IMR-90 (cell line): ENCODE data around the gene MEGF8. TPM values are rescaled to one million over a fixed set of nuclear protein-coding genes. Genes with fewer than 3 reads are reported as not detected.
A peak's percentile ranks its signal among the peaks of the same experiment; 100 is the strongest.

Source experiments
- ATAC-seq: fragments of 200-7000 bp; cut with Tn5 transposase; 2 replicates; pipeline ENCODE4 v1.9.1; 2020; ENCODE audit warnings: low read depth, mild to moderate bottlenecking, moderate library complexity
- BruUV-seq: library from RNA; stranded (reverse); fragments of 400-500 nt; replicated peaks from 2 replicates; lab custom pipeline; 2021; lab: Mats Ljungman, UMichigan
- CTCF ChIA-PET: fragments of 300-600 bp; formaldehyde crosslinking; extraction: SDS; loops from one replicate; lab custom pipeline; 2021; ENCODE audit warnings: antibody characterized with exemption; lab: Yijun Ruan, JAX
- POLR2A ChIA-PET: fragments of 300-600 bp; sonication (Branson Sonifier 250); formaldehyde crosslinking; loops from one replicate; lab custom pipeline; 2022; ENCODE audit warnings: antibody characterized with exemption; ENCODE audit not compliant: unreplicated experiment; lab: Charles Lee
- DNase-seq: peaks from one replicate; pipeline ENCODE4 v3.0.0; 2013
- H2AFZ ChIP-seq: replicated peaks from 2 replicates; pipeline ENCODE3; 2013; ENCODE audit warnings: low read length, mild to moderate bottlenecking; ENCODE audit not compliant: poor library complexity
- H2AK5ac ChIP-seq: 2 replicates; pipeline ENCODE4 v1.6.1; 2013; ENCODE audit warnings: low read depth, low read length, inconsistent platforms
- H2AK9ac ChIP-seq: replicated peaks from 2 replicates; pipeline ENCODE3; 2013; ENCODE audit warnings: mild to moderate bottlenecking, low read depth, low read length, moderate library complexity; ENCODE audit not compliant: poor library complexity
- H2BK120ac ChIP-seq: 2 replicates; pipeline ENCODE4 v1.6.1; 2013; ENCODE audit warnings: low read depth, low read length, inconsistent platforms
- H2BK15ac ChIP-seq: 3 replicates; pipeline ENCODE4 v1.6.1; 2013; ENCODE audit warnings: low read depth, low read length, inconsistent platforms
- H2BK20ac ChIP-seq: 2 replicates; pipeline ENCODE4 v1.6.1; 2013; ENCODE audit warnings: low read depth, mild to moderate bottlenecking, inconsistent platforms, low read length, moderate library complexity
- H2BK5ac ChIP-seq: 2 replicates; pipeline ENCODE4 v1.6.1; 2013; ENCODE audit warnings: mild to moderate bottlenecking, low read depth, low read length, inconsistent platforms; ENCODE audit not compliant: poor library complexity, severe bottlenecking
- H3K14ac ChIP-seq: replicated peaks from 2 replicates; pipeline ENCODE4 v1.6.1; 2013; ENCODE audit warnings: low read depth, low read length, inconsistent platforms
- H3K18ac ChIP-seq: 2 replicates; pipeline ENCODE4 v1.6.1; 2013; ENCODE audit warnings: low read depth, low read length, control low read depth
- H3K23ac ChIP-seq: 2 replicates; pipeline ENCODE4 v1.6.1; 2013; ENCODE audit warnings: low read depth, low read length, inconsistent platforms
- H3K27ac ChIP-seq: 2 replicates; pipeline ENCODE4 v1.5.1; 2013; ENCODE audit warnings: mild to moderate bottlenecking, control low read depth, low read length; ENCODE audit not compliant: insufficient read depth
- H3K27me3 ChIP-seq: 2 replicates; pipeline ENCODE4 v1.6.1; 2013; ENCODE audit warnings: low read length; ENCODE audit not compliant: control insufficient read depth, insufficient read depth
- H3K36me3 ChIP-seq: 2 replicates; pipeline ENCODE4 v1.6.1; 2013; ENCODE audit warnings: low read length, mixed read lengths; ENCODE audit not compliant: control insufficient read depth, insufficient read depth
- H3K4ac ChIP-seq: 2 replicates; pipeline ENCODE4 v1.6.1; 2013; ENCODE audit warnings: low read depth, low read length, inconsistent platforms
- H3K4me1 ChIP-seq: 2 replicates; pipeline ENCODE4 v1.6.1; 2013; ENCODE audit warnings: low read length, mixed read lengths; ENCODE audit not compliant: control insufficient read depth, insufficient read depth
- H3K4me2 ChIP-seq: 2 replicates; pipeline ENCODE4 v1.6.1; 2013; ENCODE audit warnings: low read depth, mild to moderate bottlenecking, control low read depth, low read length, moderate library complexity
- H3K4me3 ChIP-seq: 2 replicates; pipeline ENCODE4 v1.5.1; 2013; ENCODE audit warnings: low read depth, mild to moderate bottlenecking, control low read depth, low read length, moderate library complexity; ENCODE audit not compliant: insufficient read depth
- H3K56ac ChIP-seq: 2 replicates; pipeline ENCODE4 v1.6.1; 2013; ENCODE audit warnings: low read length, inconsistent platforms; ENCODE audit not compliant: insufficient read depth; ENCODE audit errors: extremely low read depth
- H3K79me1 ChIP-seq, 2 experiments: 2 replicates each; pipeline ENCODE4 v1.6.1; 2013; ENCODE audit warnings: low read length in 2 of 2, inconsistent platforms in 1 of 2, low read depth in 1 of 2
- H3K9ac ChIP-seq: 2 replicates; pipeline ENCODE4 v1.6.1; 2013; ENCODE audit warnings: low read depth, low read length, control low read depth
- H3K9me1 ChIP-seq: 2 replicates; pipeline ENCODE4 v1.6.1; 2013; ENCODE audit warnings: low read length, inconsistent platforms; ENCODE audit not compliant: insufficient read depth
- H3K9me3 ChIP-seq: 2 replicates; pipeline ENCODE4 v1.6.1; 2013; ENCODE audit warnings: low read length; ENCODE audit not compliant: control insufficient read depth, insufficient read depth
- H4K20me1 ChIP-seq: 2 replicates; pipeline ENCODE4 v1.6.1; 2013; ENCODE audit warnings: low read length, inconsistent platforms; ENCODE audit not compliant: insufficient read depth
- H4K5ac ChIP-seq: 2 replicates; pipeline ENCODE4 v1.6.1; 2013; ENCODE audit warnings: mild to moderate bottlenecking, low read depth, low read length, control low read depth
- H4K8ac ChIP-seq, 2 experiments: 2 replicates each; pipeline ENCODE4 v1.6.1; 2013; ENCODE audit warnings: low read depth in 2 of 2, low read length in 2 of 2, control low read depth in 1 of 2, inconsistent platforms in 1 of 2
- H4K91ac ChIP-seq: 2 replicates; pipeline ENCODE4 v1.6.1; 2013; ENCODE audit warnings: low read depth, low read length, inconsistent platforms; ENCODE audit not compliant: insufficient read depth
- CEBPB ChIP-seq: IDR thresholded peaks from 2 replicates; pipeline ENCODE4 v1.6.1; 2012; ENCODE audit warnings: low read depth, low read length, improper control_type of control experiment
- CTCF ChIP-seq: conservative IDR thresholded peaks from 2 replicates; pipeline ENCODE4 v1.5.1; 2012; ENCODE audit warnings: mild to moderate bottlenecking, low read depth, low read length, improper control_type of control experiment
- ELK1 ChIP-seq: fragments of 150-350 bp; IDR thresholded peaks from 2 replicates; pipeline ENCODE4 v1.6.1; 2016; ENCODE audit warnings: low read depth, mild to moderate bottlenecking, low read length, moderate library complexity, borderline replicate concordance
- MAFK ChIP-seq: IDR thresholded peaks from 2 replicates; pipeline ENCODE4 v1.6.1; 2012; ENCODE audit warnings: low read depth, low read length, improper control_type of control experiment
- MXI1 ChIP-seq: IDR thresholded peaks from 2 replicates; pipeline ENCODE4 v1.6.1; 2012; ENCODE audit warnings: low read depth, mild to moderate bottlenecking, low read length, moderate library complexity, borderline replicate concordance
- RAD21 ChIP-seq: IDR thresholded peaks from 2 replicates; pipeline ENCODE4 v1.6.1; 2012; ENCODE audit warnings: low read length, improper control_type of control experiment
- RCOR1 ChIP-seq: IDR thresholded peaks from 2 replicates; pipeline ENCODE4 v1.6.1; 2012; ENCODE audit warnings: mild to moderate bottlenecking, low read length, improper control_type of control experiment; ENCODE audit not compliant: insufficient replicate concordance
- WGBS, 2 experiments: methylation state at CpG; one replicate each; pipeline versions ENCODE4 v1.1.5 to v1.1.7; 2013; ENCODE audit warnings: missing lambda C conversion rate in 2 of 2; ENCODE audit not compliant: insufficient read length in 1 of 2; ENCODE audit errors: extremely low coverage in 2 of 2; 5-methylcytosine and 5-hydroxymethylcytosine counted together
- dilution Hi-C: fragments of 300-500 bp; cut with HindIII; formaldehyde crosslinking; loops from one replicate; pipeline ENCODE4 v1.14.3; 2018; ENCODE audit warnings: low sequenced_read_pairs; ENCODE audit not compliant: unreplicated experiment
- in situ Hi-C: fragments of 300-500 bp; cut with MboI; formaldehyde crosslinking; loops from 3 replicates; pipeline ENCODE4 v1.14.3; 2019; ENCODE audit warnings: low sequenced_read_pairs, inconsistent platforms, mixed read lengths
- intact Hi-C: fragments of 100-400 bp; cut with micrococcal nuclease; formaldehyde crosslinking; loops from 2 replicates; pipeline ENCODE4 v1.10.0; 2022
- polyA plus RNA-seq, 3 experiments: library from polyadenylated mRNA; depleted of rRNA; stranded (reverse); fragments of >200 nt; gene quantifications; 2 replicates each; pipeline ENCODE4 v1.2.3, GENCODE V29; 2012; ENCODE audit warnings: low replicate concordance in 1 of 3
- total RNA-seq: library from RNA; depleted of rRNA; stranded (reverse); fragments of >200 nt; gene quantifications from 2 replicates; pipeline ENCODE4 v1.2.3, GENCODE V29; 2012

Gene MEGF8
- total and polyA plus RNA-seq, 2 of the 4 experiments (the other 2 are of a cell fraction): 2.3 to 12.5 TPM

GRCh38 chr19:42303876-42304275 lies 21.6 kb upstream of the MEGF8 start:
- Histone ChIP-seq H3K4me1 (peaks cover 7% of the 10 kb centered on the region), H2AK9ac (no peak overlapping the region), H4K20me1 (no peaks in the 10 kb centered on the region), H2AK5ac (no peak overlapping the region), H4K8ac (no peak overlapping the region), H2BK15ac (0 out of 3 replicates have a peak overlapping the region, but pooled peaks have one; percentile 37), H2AFZ (no peak overlapping the region), H3K4me3 (no peak overlapping the region), H3K27me3 (no peaks in the 10 kb centered on the region), H3K18ac (no peak overlapping the region), H3K4ac (no peak overlapping the region), H3K36me3 (0 out of 2 replicates have a peak, but pooled peaks cover 1% of the 10 kb centered on the region), H3K23ac (no peak overlapping the region), H4K5ac (no peak overlapping the region), H2BK5ac (no peak overlapping the region), H3K9ac (no peak overlapping the region), H2BK120ac (no peak overlapping the region), H3K9me3 (no peaks in the 10 kb centered on the region), H3K79me1 (peaks cover 3 to 25% of the 10 kb centered on the region in 2 experiments; a peak in 2 of 4 replicates), H3K14ac (no peak overlapping the region), H3K27ac (no peak overlapping the region), H3K56ac (no peak overlapping the region), H4K91ac (no peak overlapping the region), H3K4me2 (no peak overlapping the region), H3K9me1 (peaks cover 10% of the 10 kb centered on the region; the same call in 1 of the 2 replicates), H2BK20ac (no peak overlapping the region)
- TF ChIP-seq RCOR1 (no peak), MAFK (no peak), RAD21 (no peak), CTCF (no peak), ELK1 (no peak), CEBPB (no peak), MXI1 (no peak)
- no peak for DNase-seq
- no TSS peak for BruUV-seq
- POLR2A ChIA-PET: no interaction called here
- 80% methylated on average over 2 of the region's 8 CpGs; no CpG with 5 or more reads in 1 of the 2 experiments for WGBS, 2 experiments
- dilution Hi-C loops (no loop called here), in situ Hi-C loops (no loop called here), intact Hi-C loops (no loop called here)
- ATAC-seq: no peak
- CTCF ChIA-PET: no interaction called here
